HG02885 (cell line): ENCODE results near the gene UGP2.
A peak's percentile ranks its signal among the peaks of the same experiment; 100 is the strongest.
"Not testable (repeated sequence)": the region's sequence is repeated elsewhere in the genome, so short reads cannot be mapped to it uniquely, and the experiment has no call there.

Experiments
- ATAC-seq: cut with Tn5 transposase; IDR thresholded peaks from one replicate; pipeline ENCODE4 v1.9.1; 2021; ENCODE audit warnings: mild to moderate bottlenecking; ENCODE audit not compliant: unreplicated experiment, poor library complexity

Gene UGP2

GRCh38 chr2:63841254-63842022, at the start of gene UGP2:
Gene UGP2 (plus strand): TSS chr2:63841896. CDS start chr2:63842186, 290 bp downstream.
- ATAC-seq: peak; percentile 65

GRCh38 chr2:63792530-63792929, 49.2 kb upstream of the UGP2 start:
- ATAC-seq: no peak

GRCh38 chr2:63796366-63796765, 45.3 kb upstream of the UGP2 start:
- ATAC-seq: no peak

GRCh38 chr2:63796796-63797195, 44.9 kb upstream of the UGP2 start:
- no peak for ATAC-seq

DNA sequence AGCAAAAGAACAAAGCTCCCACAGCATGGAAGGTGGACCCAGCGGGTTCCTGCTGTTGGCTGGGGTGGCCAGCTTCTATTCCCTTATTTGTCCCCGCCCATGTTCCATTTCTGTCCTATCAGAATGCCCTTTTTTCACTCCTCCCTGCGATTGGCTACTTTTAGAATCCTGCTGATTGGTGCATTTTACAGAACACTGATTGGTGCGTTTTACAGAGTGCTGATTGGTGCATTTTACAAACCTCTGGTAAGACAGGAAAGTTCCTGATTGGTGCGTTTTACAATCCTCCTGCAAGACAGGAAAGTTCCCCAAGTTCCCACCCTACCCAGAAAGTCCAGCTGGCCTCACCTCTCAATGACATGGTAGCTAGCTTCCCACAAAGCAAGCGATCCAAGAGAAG, 40.2 kb upstream of the UGP2 start:
- ATAC-seq: no peak

GRCh38 chr2:63805412-63805811, 36.3 kb upstream of the UGP2 start:
- ATAC-seq: no peak

- not testable (repeated sequence) for ATAC-seq
Measured at GRCh38 chr2:63808036-63808435, 33.7 kb upstream of the UGP2 start.

DNA sequence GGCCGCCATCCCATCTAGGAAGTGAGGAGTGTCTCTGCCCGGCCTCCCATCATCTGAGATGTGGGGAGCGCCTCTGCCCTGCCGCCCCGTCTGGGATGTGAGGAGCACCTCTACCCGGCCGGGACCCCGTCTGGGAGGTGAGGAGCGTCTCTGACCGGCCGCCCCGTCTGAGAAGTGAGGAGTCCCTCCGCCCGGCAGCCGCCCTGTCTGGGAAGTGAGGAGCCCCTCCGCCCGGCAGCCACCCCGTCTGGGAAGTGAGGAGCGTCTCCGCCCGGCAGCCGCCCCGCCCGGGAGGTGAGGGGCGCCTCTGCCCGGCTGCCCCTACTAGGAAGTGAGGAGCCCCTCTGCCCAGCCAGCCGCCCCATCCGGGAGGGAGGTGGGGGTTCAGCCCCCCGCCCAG, 32.8 kb upstream of the UGP2 start:
- not testable (repeated sequence) for ATAC-seq

GRCh38 chr2:63811063-63811462, 30.6 kb upstream of the UGP2 start:
- no peak for ATAC-seq

DNA sequence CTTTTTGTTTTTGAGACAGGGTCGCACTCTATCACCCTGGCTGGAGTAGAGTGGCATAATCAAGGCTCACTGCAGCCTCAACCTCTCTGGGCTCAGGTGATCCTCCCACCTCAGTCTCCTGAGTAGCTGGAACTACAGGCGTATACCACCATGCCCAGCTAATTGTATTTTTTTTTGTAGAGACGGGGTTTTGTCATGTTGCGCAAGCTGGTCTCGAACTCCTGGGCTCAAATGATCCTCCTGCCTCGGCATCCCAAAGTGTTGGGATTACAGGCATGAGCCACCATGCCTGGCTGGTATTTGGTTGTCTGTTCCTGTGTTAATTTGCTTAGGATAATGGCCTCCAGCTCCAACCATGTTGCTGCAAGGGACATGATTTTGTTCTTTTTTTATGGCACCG, 29.8 kb upstream of the UGP2 start:
- not testable (repeated sequence) for ATAC-seq

- ATAC-seq: no peak
Measured at GRCh38 chr2:63814114-63814513, 27.6 kb upstream of the UGP2 start.

GRCh38 chr2:63817382-63817781, 24.3 kb upstream of the UGP2 start:
- no peak for ATAC-seq

DNA sequence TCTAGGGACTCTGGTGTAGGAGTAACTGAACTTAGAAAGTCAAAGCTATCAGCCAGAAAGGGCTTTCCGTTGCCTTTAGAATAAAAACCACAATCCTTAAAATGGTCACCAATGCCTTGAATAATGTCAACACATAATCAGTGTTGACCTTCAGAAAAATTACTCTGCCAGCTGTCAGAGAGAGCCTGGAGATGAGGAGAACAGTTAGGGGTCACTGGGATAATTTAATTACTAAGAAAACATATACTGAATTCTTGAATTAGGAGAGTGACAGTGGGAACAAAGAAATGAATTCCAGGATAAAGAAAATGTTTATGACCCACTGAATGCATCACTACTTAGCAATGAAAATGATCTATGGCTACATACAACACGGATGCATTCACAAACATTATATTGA, 23.4 kb upstream of the UGP2 start:
- ATAC-seq: no peak

- no peak for ATAC-seq
Measured at GRCh38 chr2:63819256-63819655, 22.4 kb upstream of the UGP2 start.

- no peak for ATAC-seq
Measured at GRCh38 chr2:63819765-63820717, 21.7 kb upstream of the UGP2 start.

- ATAC-seq: no peak
Measured at GRCh38 chr2:63820969-63821368, 20.7 kb upstream of the UGP2 start.

DNA sequence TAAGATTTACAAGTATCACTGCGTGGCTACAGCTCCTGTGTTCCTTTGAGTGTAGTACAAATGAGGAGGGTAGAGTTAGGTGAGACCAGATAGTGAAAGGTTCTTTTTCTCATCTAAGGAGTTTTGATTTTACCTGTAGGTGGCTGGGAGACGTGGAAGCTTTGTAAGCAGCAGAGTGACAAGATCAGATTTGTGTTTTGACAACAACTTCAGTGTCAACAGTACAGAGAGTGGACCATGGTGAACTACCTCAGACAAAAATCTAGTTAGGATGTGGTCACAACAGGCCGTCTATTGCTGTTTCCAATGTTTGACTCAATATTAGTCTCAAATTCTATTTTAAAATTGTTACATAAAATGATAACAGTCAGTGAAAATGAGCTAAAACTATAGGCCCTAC, 20.3 kb upstream of the UGP2 start:
- no peak for ATAC-seq

GRCh38 chr2:63822478-63822877, 19.2 kb upstream of the UGP2 start:
- no peak for ATAC-seq

DNA sequence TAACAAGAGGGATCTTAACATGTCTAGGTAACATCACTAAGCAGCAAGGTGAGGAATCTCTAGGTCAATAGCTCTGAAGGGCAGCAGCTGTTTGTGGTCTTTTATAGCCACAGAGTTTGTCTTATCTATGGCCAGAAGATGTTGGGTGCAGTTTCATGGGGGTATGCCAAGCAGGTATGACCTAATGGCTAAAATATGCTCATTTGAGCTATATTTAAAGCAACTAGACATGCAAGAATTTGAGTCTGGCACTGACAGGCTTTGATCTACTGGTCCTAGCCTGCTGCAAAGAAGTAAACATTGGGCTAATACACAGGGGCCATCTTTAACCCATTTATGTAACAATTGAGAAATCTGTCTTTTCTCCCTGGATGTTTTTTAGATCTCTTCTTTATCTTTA, 13.9 kb upstream of the UGP2 start:
- ATAC-seq: no peak

DNA sequence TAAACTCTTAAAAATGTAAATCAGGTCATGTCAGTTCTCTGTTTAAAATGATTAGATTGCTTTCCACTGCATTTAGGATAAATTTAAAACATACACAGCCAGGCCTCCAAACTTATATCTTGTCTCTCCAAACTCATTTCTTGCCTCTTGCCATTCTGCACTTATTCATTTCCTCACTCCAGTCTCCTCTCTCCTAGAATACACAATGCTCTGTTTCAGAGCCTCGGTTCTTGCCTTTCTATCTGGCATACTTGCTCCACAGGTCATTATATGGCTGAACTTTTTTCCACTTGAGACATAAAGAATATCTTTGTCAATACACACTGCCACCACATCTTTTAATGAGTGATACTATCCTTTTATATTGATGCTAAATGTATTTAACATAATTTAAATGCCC, 10.5 kb upstream of the UGP2 start:
- no peak for ATAC-seq

- ATAC-seq: no peak
Measured at GRCh38 chr2:63834401-63834800, 7.3 kb upstream of the UGP2 start.
